Activated CD4-positive, CD25-positive, alpha-beta regulatory T cell (primary cell): ENCODE measurements around the gene NME2.
"Not testable (repeated sequence)": the region's sequence is repeated elsewhere in the genome, so short reads cannot be mapped to it uniquely, and the experiment has no call there.

Experiments
- DNase-seq, 4 experiments: peaks; one replicate each; lab custom pipeline; 2025; lab: John Stamatoyannopoulos, UW

NME2 gene

GRCh38 chr17:51153210-51154072 is 12.8 kb upstream of the NME2 start, which contains the start of gene NME1:
TSS of gene NME1 (plus strand) at chr17:51153559. CDS start at chr17:51155655, 2,096 bp downstream.
- DNase-seq = peak; percentile 83 to 98 (median 90)

GRCh38 chr17:51154176-51154575 is 12.0 kb upstream of the NME2 start:
- DNase-seq = no peak

- no peak for DNase-seq
These were observed 10.8 kb upstream of the NME2 start for GRCh38 chr17:51155416-51155815.

GRCh38 chr17:51159604-51160003 is 6.6 kb upstream of the NME2 start:
- no peak for DNase-seq

- DNase-seq = no peak
These were observed 4.7 kb upstream of the NME2 start for GRCh38 chr17:51161541-51161940.

- DNase-seq = no peak
These were observed 1.1 kb upstream of the NME2 start for GRCh38 chr17:51164911-51165679.

GRCh38 chr17:51165680-51166197 is 472 bp upstream of the NME2 start:
- peak in 1 of 4 experiments; percentile 36 for DNase-seq

- peak; percentile 45 to 61 (median 54) for DNase-seq
These were observed 1.0 kb downstream of the NME2 start for GRCh38 chr17:51166987-51167931.

- DNase-seq = no peak
These were observed 3.1 kb downstream of the NME2 start for GRCh38 chr17:51169340-51169739.

GRCh38 chr17:51170736-51171135 is 4.5 kb downstream of the NME2 start:
- DNase-seq = no peak

GRCh38 chr17:51172030-51172429 is 5.8 kb downstream of the NME2 start:
- not testable (repeated sequence) for DNase-seq

- no peak for DNase-seq
These were observed 14.3 kb downstream of the NME2 start for GRCh38 chr17:51180486-51180885.

GRCh38 chr17:51184124-51184523 is 17.9 kb downstream of the NME2 start:
- no peak for DNase-seq

- DNase-seq = no peak
These were observed 19.6 kb downstream of the NME2 start for GRCh38 chr17:51185763-51186332.

- DNase-seq = no peak
These were observed 22.1 kb downstream of the NME2 start for GRCh38 chr17:51188271-51188833.

- no peak for DNase-seq
These were observed 23.0 kb downstream of the NME2 start for GRCh38 chr17:51189162-51189561.

- DNase-seq = no peak
These were observed 23.4 kb downstream of the NME2 start for GRCh38 chr17:51189628-51190027.

- DNase-seq = no peak
These were observed 25.7 kb downstream of the NME2 start for GRCh38 chr17:51191895-51192294.

- DNase-seq = no peak
These were observed 31.5 kb downstream of the NME2 start for GRCh38 chr17:51197754-51198153.

GRCh38 chr17:51200295-51200694 is 34.1 kb downstream of the NME2 start:
- DNase-seq = no peak

- DNase-seq = no peak
These were observed 34.6 kb downstream of the NME2 start for GRCh38 chr17:51200846-51201245.
